ENCODE results near the gene DYNLT1. TPM values are rescaled to one million over a fixed set of nuclear protein-coding genes. Genes with fewer than 3 reads are reported as not detected.

The DYNLT1 gene
- total and polyA plus RNA-seq, 2 donors from 2014 or later: 145 to 406 TPM

GRCh38 chr6:158638324-158638854, 6.2 kb downstream of the DYNLT1 start:
- TF ChIP-seq CTCF (IDR thresholded peaks at IDR 0.05; ENCODE audit: borderline replicate concordance, extremely low read depth, insufficient read depth): no peak
- no peak overlapping the region for H3K27ac ChIP-seq (ENCODE audit: low read depth in 2 of 2, low read length in 2 of 2)
- peak in 1 of 5 donors; percentile 50 for DNase-seq
- H3K9ac ChIP-seq (ENCODE audit: low read length in 3 of 3): no peak overlapping the region
- H3K9me3 ChIP-seq (ENCODE audit: control insufficient read depth in 2 of 3, insufficient read depth in 1 of 3, low read length in 3 of 3): no peaks in the 10 kb centered on the region
- no peak for FAIRE-seq
- intact Hi-C loops (cut with DNase I): no loop called here
- peaks cover 3 to 25% (median 10%) of the 10 kb centered on the region in 3 donors for H3K36me3 ChIP-seq (ENCODE audit: control insufficient read depth in 2 of 3, insufficient read depth in 3 of 3, low read length in 3 of 3)
- no peaks in the 10 kb centered on the region for H3K27me3 ChIP-seq (ENCODE audit: control insufficient read depth, insufficient read depth, low read length)
- H3K4me1 ChIP-seq (ENCODE audit: control insufficient read depth in 2 of 3, insufficient read depth in 2 of 3, low read depth in 1 of 3, low read length in 3 of 3): peaks cover 0 to 19% (median 14%) of the 10 kb centered on the region in 3 donors
- no peak overlapping the region for H3K4me3 ChIP-seq (ENCODE audit: low read length in 3 of 3)

- Histone ChIP-seq H3K9me3 (ENCODE audit: control insufficient read depth in 2 of 3, insufficient read depth in 1 of 3, low read length in 3 of 3) (no peaks in the 10 kb centered on the region), H3K9ac (ENCODE audit: low read length in 3 of 3) (no peak overlapping the region), H3K27ac (ENCODE audit: low read depth in 2 of 2, low read length in 2 of 2) (no peak overlapping the region), H3K4me1 (ENCODE audit: control insufficient read depth in 2 of 3, insufficient read depth in 2 of 3, low read depth in 1 of 3, low read length in 3 of 3) (peaks cover 0 to 15% (median 3%) of the 10 kb centered on the region in 3 donors), H3K36me3 (ENCODE audit: control insufficient read depth in 2 of 3, insufficient read depth in 3 of 3, low read length in 3 of 3) (peaks cover 4 to 30% (median 10%) of the 10 kb centered on the region in 3 donors), H3K27me3 (ENCODE audit: control insufficient read depth, insufficient read depth, low read length) (no peaks in the 10 kb centered on the region), H3K4me3 (ENCODE audit: low read length in 3 of 3) (no peak overlapping the region)
- FAIRE-seq (no peak), DNase-seq (no peak)
- TF ChIP-seq CTCF (IDR thresholded peaks at IDR 0.05; ENCODE audit: borderline replicate concordance, extremely low read depth, insufficient read depth): no peak
- intact Hi-C loops (cut with DNase I): no loop called here
Measured at GRCh38 chr6:158636778-158637177, 7.8 kb downstream of the DYNLT1 start.

GRCh38 chr6:158635427-158636073, 9.0 kb downstream of the DYNLT1 start:
- DNase-seq (no peak), FAIRE-seq (no peak)
- Histone ChIP-seq H3K9me3 (ENCODE audit: control insufficient read depth in 2 of 3, insufficient read depth in 1 of 3, low read length in 3 of 3) (no peaks in the 10 kb centered on the region), H3K9ac (ENCODE audit: low read length in 3 of 3) (no peak overlapping the region), H3K4me1 (ENCODE audit: control insufficient read depth in 2 of 3, insufficient read depth in 2 of 3, low read depth in 1 of 3, low read length in 3 of 3) (peaks cover 0 to 12% (median 7%) of the 10 kb centered on the region in 3 donors), H3K27ac (ENCODE audit: low read depth in 2 of 2, low read length in 2 of 2) (no peak overlapping the region), H3K27me3 (ENCODE audit: control insufficient read depth, insufficient read depth, low read length) (no peaks in the 10 kb centered on the region), H3K4me3 (ENCODE audit: low read length in 3 of 3) (no peak overlapping the region), H3K36me3 (ENCODE audit: control insufficient read depth in 2 of 3, insufficient read depth in 3 of 3, low read length in 3 of 3) (peaks cover 4 to 29% (median 10%) of the 10 kb centered on the region in 3 donors)
- TF ChIP-seq CTCF (IDR thresholded peaks at IDR 0.05; ENCODE audit: borderline replicate concordance, extremely low read depth, insufficient read depth): no peak
- intact Hi-C loops (cut with DNase I): no loop called here
